ENCODE measurements around the gene FOXP1.

Gene FOXP1

DNA sequence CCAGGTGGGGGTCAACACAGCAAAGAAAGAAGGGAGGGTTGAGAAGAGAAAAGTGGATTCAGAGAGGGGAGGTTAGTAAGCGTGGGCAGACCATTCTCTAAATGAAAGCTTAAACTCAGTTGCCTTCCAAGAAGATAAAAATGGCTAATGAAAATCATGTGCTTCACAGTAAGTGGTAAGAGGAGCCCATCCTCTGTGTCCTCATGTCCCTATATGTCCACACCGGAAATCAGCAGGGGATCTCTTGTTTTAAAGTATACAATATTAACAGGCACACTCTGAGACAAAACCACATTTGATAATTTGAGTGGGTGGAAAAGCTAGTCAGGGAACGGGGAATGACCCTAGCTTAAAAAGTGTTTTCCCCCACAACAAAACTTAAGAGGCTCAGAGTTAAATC, 4.4 kb upstream of the FOXP1 start:
- DNase-seq (ENCODE audit: extremely low read depth in 1 of 2, low read depth in 1 of 2), result no peak

DNA sequence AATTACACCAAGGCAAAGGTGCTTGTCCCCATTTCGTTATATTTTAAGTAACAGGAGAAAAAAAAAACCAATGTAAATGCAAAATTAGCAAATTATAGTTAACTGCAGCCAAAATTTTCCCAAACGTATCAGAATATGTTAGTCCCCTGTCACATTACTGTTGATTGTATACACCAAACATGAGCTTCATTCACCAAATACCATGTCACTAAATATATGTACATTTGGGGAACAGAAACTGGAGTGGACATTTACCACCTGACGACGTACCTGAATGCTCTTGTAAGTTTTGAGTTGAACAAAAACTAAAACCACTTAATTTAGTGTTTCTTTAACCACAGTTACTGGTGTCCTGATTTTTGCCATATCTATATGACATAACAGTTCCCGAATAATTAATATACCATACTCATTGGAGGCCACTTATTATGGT, 3.3 kb upstream of the FOXP1 start:
- no peak for DNase-seq (ENCODE audit: extremely low read depth in 1 of 2, low read depth in 1 of 2)

- DNase-seq (ENCODE audit: extremely low read depth in 1 of 2, low read depth in 1 of 2), result no peak
Measured at GRCh38 chr3:71585887-71586809, 2.6 kb upstream of the FOXP1 start.

GRCh38 chr3:71585131-71585530, 1.6 kb upstream of the FOXP1 start:
- DNase-seq (ENCODE audit: extremely low read depth in 1 of 2, low read depth in 1 of 2), result no peak

- peak in 1 of 2 donors; percentile 3 for DNase-seq (ENCODE audit: extremely low read depth in 1 of 2, low read depth in 1 of 2)
Measured at GRCh38 chr3:71584394-71585011, 975 bp upstream of the FOXP1 start.

DNA sequence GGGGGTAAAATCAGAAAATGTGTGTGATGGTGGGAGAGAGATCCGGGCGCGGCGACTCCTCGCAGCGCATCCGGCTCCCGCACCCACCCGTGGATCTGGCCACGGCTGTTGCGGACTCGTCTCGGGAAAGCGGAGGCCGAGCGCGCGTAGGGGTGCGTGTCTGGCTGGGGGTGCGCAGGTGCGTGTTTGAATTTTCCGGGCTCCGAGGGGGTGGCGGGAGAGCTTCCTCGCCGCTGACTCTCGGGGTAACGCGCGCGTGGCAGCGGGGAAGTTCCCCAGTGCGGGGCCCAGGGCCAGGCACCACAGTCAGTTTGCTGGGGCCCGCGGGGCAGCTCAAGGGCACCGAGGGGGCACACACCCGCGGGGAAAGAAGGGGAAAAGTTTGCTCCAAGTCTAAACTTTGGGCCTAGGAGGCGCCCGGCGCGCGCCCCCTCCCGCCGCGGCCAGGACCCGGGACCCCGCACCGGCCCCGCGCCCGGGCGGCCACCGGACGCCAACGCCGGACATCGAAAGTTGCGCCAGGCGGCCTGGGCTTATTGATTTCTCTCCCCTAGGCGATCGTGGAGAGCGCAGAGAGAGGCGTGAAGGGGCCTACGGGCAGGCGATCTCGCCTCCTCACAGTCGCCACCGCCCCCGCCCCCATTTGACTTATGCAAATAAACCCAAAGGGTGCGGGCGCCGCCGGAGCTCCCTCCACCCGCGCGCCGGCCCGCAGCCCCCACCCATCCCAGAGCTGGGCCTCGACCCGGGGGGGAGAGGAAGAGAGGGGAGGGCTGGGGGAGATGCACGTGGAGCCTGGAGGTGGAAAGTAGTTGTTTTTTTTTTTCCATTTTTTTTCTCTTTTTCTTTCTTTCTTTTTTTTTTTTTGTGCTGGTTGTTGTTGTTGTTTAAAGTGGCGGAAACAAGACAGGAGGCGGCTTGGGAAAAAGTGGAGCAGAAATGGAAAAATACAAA, 639 bp downstream of the FOXP1 start:
- DNase-seq (ENCODE audit: extremely low read depth in 1 of 2, low read depth in 1 of 2), result peak in 1 of 2 donors; percentile 43

GRCh38 chr3:71582036-71582611, 1.4 kb downstream of the FOXP1 start:
- peak in 1 of 2 donors; percentile 12 for DNase-seq (ENCODE audit: extremely low read depth in 1 of 2, low read depth in 1 of 2)

- DNase-seq (ENCODE audit: extremely low read depth in 1 of 2, low read depth in 1 of 2), result peak in 1 of 2 donors; percentile 23
Measured at GRCh38 chr3:71581457-71582035, 2.0 kb downstream of the FOXP1 start.

GRCh38 chr3:71580636-71581456, 2.7 kb downstream of the FOXP1 start:
- no peak for DNase-seq (ENCODE audit: extremely low read depth in 1 of 2, low read depth in 1 of 2)

- no peak for DNase-seq (ENCODE audit: extremely low read depth in 1 of 2, low read depth in 1 of 2)
Measured at GRCh38 chr3:71579935-71580406, 3.6 kb downstream of the FOXP1 start.

DNA sequence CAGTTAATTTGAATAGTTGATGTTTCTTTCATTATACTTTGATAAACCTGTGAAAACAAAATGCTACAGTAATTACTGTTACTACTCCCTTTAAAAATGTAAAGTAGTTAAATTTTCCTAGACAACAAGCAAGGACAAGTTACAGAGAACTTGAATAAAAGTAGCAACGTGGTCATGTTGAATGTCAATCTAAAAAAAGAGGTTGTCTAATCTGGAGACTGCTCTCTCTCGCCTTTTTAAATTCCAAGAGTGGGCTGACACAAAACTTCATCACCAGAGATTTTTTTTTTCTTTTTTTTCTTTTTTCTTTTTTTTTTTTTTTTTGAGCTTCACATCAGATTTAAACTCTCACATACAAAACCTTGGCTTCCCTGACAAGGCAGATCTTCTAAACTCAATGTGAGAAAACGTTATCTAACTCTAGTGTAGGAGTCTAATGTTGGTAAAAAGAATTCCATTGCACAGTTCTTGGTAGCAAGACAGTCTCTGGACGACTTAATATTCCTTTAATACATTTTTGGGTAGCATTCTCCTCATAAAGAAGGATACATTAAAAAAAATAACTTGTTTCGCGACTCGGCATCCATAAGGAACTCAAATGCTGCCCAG, 4.1 kb downstream of the FOXP1 start:
- no peak for DNase-seq (ENCODE audit: extremely low read depth in 1 of 2, low read depth in 1 of 2)

GRCh38 chr3:71578054-71578751, 5.3 kb downstream of the FOXP1 start:
- no peak for DNase-seq (ENCODE audit: extremely low read depth in 1 of 2, low read depth in 1 of 2)

DNA sequence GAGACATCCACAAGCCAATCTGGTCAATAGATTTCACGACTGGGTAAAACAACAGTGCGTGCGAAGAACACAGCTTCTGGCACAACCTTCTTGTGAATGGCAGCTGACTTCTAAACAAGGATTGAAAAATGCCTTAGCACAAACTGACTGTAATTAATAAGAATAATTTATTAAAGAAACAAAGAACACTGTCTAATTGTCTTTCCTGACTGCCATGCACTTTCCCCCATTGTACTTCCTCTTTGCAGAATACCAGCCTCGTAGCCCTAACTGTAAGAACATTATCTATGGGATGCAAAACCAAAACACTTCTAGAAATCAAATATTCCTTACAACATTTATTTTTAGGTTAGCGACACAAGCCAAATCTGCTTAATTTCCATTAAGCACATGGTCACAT, 6.5 kb downstream of the FOXP1 start:
- DNase-seq (ENCODE audit: extremely low read depth in 1 of 2, low read depth in 1 of 2), result no peak

GRCh38 chr3:71575433-71575832, 8.1 kb downstream of the FOXP1 start:
- no peak for DNase-seq (ENCODE audit: extremely low read depth in 1 of 2, low read depth in 1 of 2)

DNA sequence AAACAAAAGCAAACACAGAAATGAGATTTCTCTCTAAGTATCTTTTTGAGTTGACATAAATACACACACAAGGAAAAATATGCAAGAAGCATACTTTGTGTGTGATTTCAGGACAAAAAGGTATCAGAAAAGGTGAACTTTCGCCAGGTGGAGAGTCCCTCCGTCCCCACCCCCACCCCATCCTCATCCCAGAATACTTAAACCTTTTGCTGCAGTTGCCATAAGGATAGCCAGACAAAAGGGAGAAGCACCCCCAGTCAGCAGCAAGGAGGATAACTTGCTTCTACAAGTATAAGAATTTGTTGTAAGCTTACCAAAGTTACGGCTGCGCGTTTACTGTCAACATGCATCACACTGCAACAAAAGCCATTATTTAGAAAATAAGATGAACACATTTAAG, 10.3 kb downstream of the FOXP1 start:
- no peak for DNase-seq (ENCODE audit: extremely low read depth in 1 of 2, low read depth in 1 of 2)

DNA sequence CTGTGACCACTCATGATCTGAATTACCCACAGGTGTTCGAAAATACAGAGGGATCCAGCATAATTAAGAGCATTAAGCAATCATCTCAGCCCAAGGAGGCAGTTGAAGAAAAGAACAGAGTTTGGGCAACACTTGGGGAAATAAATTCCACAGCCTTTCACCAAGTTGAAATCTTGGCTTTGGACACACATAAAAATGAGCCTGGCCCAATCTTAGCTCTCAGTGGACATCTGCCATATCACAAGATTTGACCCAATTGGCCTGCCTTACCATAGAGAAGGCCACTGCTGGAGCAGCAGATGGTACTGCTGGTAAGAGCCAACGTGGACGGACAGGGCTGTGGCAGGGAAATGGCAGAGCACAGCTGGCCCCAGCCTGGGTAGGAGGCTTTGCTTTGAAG, 13.0 kb downstream of the FOXP1 start:
- DNase-seq (ENCODE audit: extremely low read depth in 1 of 2, low read depth in 1 of 2), result no peak

GRCh38 chr3:71568207-71568606, 15.3 kb downstream of the FOXP1 start:
- no peak for DNase-seq (ENCODE audit: extremely low read depth in 1 of 2, low read depth in 1 of 2)

DNA sequence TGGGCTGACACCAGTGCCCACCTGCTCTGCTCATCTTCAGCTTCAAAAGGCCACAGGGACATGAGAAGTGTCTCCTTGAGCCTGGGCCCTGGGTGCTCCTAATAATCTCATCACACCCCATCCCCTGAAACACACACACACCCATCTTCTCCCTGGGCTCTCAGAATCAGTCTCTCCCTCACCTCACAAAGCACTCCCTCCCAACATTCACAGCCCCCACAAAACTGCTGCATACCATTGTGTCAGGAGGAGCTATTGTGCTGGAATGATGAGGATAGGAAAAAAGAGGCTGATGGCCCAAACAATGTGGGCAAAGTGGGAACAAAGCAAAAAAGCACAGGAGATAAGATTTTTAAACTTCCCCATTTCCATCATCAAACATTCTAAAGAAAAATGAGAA, 16.8 kb downstream of the FOXP1 start:
- DNase-seq (ENCODE audit: extremely low read depth in 1 of 2, low read depth in 1 of 2), result no peak
